HEK293T (cell line): ENCODE results near the gene ADAM10.

Source experiments
- ARNT ChIP-seq: fragments of 450-650 bp; IDR thresholded peaks from 2 replicates; pipeline ENCODE4 v1.6.1; 2017; ENCODE audit warnings: mild to moderate bottlenecking
- BHLHE40 ChIP-seq: fragments of 450-650 bp; IDR thresholded peaks from 2 replicates; pipeline ENCODE4 v1.6.1; 2016; ENCODE audit warnings: mild to moderate bottlenecking, moderate library complexity, borderline replicate concordance
- FOXK2 ChIP-seq: fragments of 450-650 bp; IDR thresholded peaks from 2 replicates; pipeline ENCODE4 v1.6.1; 2016; ENCODE audit warnings: mild to moderate bottlenecking
- FOXM1 ChIP-seq: fragments of 450-650 bp; IDR thresholded peaks from 2 replicates; pipeline ENCODE4 v1.6.1; 2017; ENCODE audit warnings: mild to moderate bottlenecking, borderline replicate concordance
- L3MBTL2 ChIP-seq: fragments of 450-650 bp; conservative IDR thresholded peaks from 2 replicates; pipeline ENCODE4 v1.6.1; 2016; ENCODE audit warnings: mild to moderate bottlenecking
- NFRKB ChIP-seq: fragments of 450-650 bp; IDR thresholded peaks from 2 replicates; pipeline ENCODE4 v1.6.1; 2016; ENCODE audit warnings: mild to moderate bottlenecking, moderate library complexity
- SP1 ChIP-seq: fragments of 450-650 bp; IDR thresholded peaks from 2 replicates; pipeline ENCODE4 v1.6.1; 2017
- SUZ12 ChIP-seq: fragments of 450-650 bp; IDR thresholded peaks from 2 replicates; pipeline ENCODE4 v1.6.1; 2016; ENCODE audit warnings: mild to moderate bottlenecking
- TF ChIP-seq, protein P1 (sequence below): fragments of 450-650 bp; IDR thresholded peaks from 2 replicates; pipeline ENCODE4 v1.6.1; 2016

DNA sequence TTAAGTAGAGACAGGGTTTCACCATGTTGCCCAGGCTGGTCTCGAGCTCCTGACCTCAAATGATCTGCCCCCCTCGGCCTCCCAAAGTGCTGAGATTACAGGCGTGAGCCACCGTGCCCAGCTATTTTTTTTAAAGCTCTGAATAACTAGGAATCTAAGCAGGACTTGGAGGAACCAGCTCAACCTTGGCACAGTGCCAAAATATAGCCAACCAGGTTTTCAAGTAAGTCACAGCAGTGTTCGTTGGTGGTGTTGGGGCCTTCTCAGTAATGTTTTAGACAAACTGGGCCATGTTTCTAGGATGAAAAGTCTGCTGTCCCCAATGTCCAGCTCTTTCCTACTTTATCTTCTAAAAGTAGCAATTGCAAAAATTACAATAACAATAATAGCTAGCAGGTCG lies 6.4 kb upstream of the ADAM10 start:
- no peak for TF ChIP-seq ARNT
- TF ChIP-seq SP1, result no peak
- no peak for TF ChIP-seq SUZ12
- TF ChIP-seq FOXM1, result no peak
- no peak for TF ChIP-seq BHLHE40
- no peak for TF ChIP-seq NFRKB
- no peak for TF ChIP-seq L3MBTL2
- TF ChIP-seq FOXK2, result no peak
- TF ChIP-seq, protein P1, sequence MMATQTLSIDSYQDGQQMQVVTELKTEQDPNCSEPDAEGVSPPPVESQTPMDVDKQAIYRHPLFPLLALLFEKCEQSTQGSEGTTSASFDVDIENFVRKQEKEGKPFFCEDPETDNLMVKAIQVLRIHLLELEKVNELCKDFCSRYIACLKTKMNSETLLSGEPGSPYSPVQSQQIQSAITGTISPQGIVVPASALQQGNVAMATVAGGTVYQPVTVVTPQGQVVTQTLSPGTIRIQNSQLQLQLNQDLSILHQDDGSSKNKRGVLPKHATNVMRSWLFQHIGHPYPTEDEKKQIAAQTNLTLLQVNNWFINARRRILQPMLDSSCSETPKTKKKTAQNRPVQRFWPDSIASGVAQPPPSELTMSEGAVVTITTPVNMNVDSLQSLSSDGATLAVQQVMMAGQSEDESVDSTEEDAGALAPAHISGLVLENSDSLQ, result no peak
